Neural crest cell (in vitro differentiated cells): ENCODE data around the gene CYP11A1. TPM values are rescaled to one million over a fixed set of nuclear protein-coding genes. Genes with fewer than 3 reads are reported as not detected.

ENCODE experiments used
- DNase-seq: peaks from one replicate; pipeline ENCODE4 v3.0.0; 2021; ENCODE audit warnings: low read depth, mixed read lengths, low spot score
- H3K27ac Mint-ChIP-seq: one replicate; pipeline ENCODE4 v1.8.0; 2021; ENCODE audit warnings: mild to moderate bottlenecking, mixed read lengths; ENCODE audit not compliant: unreplicated experiment
- H3K27me3 Mint-ChIP-seq: 2 replicates; pipeline ENCODE4 v1.8.0; 2021; ENCODE audit warnings: low read depth, mild to moderate bottlenecking, mixed read lengths
- H3K36me3 Mint-ChIP-seq: 2 replicates; pipeline ENCODE4 v1.8.0; 2021; ENCODE audit warnings: low read depth, mild to moderate bottlenecking, mixed read lengths
- H3K4me1 Mint-ChIP-seq: 2 replicates; pipeline ENCODE4 v1.8.0; 2021; ENCODE audit warnings: mixed read lengths
- H3K4me3 Mint-ChIP-seq: one replicate; pipeline ENCODE4 v1.8.0; 2021; ENCODE audit warnings: mild to moderate bottlenecking, mixed read lengths
- H3K9me3 Mint-ChIP-seq: 2 replicates; pipeline ENCODE4 v1.8.0; 2021; ENCODE audit warnings: mixed read lengths
- CTCF ChIP-seq: fragments of 200-600 bp; sonication (generic); conservative IDR thresholded peaks from 2 replicates; pipeline ENCODE4 v1.5.0; 2021; ENCODE audit warnings: antibody characterized with exemption, mild to moderate bottlenecking
- total RNA-seq: library from RNA; stranded (reverse); gene quantifications from 2 replicates; pipeline ENCODE4 v1.2.1, GENCODE V29; 2021

CYP11A1 gene
- total RNA-seq, 1 donor from 2014 or later: 0.77 TPM

- Mint-ChIP-seq H3K9me3 (no peaks in the 10 kb centered on the region), H3K27ac (no peak overlapping the region), H3K4me1 (no peaks in the 10 kb centered on the region), H3K27me3 (no peaks in the 10 kb centered on the region), H3K4me3 (no peak overlapping the region), H3K36me3 (no peaks in the 10 kb centered on the region)
- no peak for TF ChIP-seq CTCF
- no peak for DNase-seq
These were observed 28.8 kb downstream of the CYP11A1 start for GRCh38 chr15:74338676-74339075.

- no peak for DNase-seq
- Mint-ChIP-seq H3K36me3 (no peaks in the 10 kb centered on the region), H3K4me3 (no peak overlapping the region), H3K4me1 (no peaks in the 10 kb centered on the region), H3K27ac (no peak overlapping the region), H3K27me3 (no peaks in the 10 kb centered on the region), H3K9me3 (no peaks in the 10 kb centered on the region)
- TF ChIP-seq CTCF: no peak
These were observed 29.7 kb downstream of the CYP11A1 start for GRCh38 chr15:74337607-74338211.

GRCh38 chr15:74337146-74337545, 30.3 kb downstream of the CYP11A1 start:
- Mint-ChIP-seq H3K36me3 (no peaks in the 10 kb centered on the region), H3K27me3 (no peaks in the 10 kb centered on the region), H3K4me1 (no peaks in the 10 kb centered on the region), H3K27ac (no peak overlapping the region), H3K4me3 (no peak overlapping the region), H3K9me3 (no peaks in the 10 kb centered on the region)
- no peak for TF ChIP-seq CTCF
- DNase-seq: no peak

- Mint-ChIP-seq H3K27ac (no peak overlapping the region), H3K9me3 (no peaks in the 10 kb centered on the region), H3K4me1 (no peaks in the 10 kb centered on the region), H3K27me3 (no peaks in the 10 kb centered on the region), H3K36me3 (no peaks in the 10 kb centered on the region), H3K4me3 (no peak overlapping the region)
- DNase-seq: no peak
- TF ChIP-seq CTCF: no peak
These were observed 31.1 kb downstream of the CYP11A1 start for GRCh38 chr15:74336061-74337005.

GRCh38 chr15:74335396-74335795, 32.0 kb downstream of the CYP11A1 start:
- no peaks in the 10 kb centered on the region for H3K36me3 Mint-ChIP-seq
- no peak overlapping the region for H3K4me3 Mint-ChIP-seq
- no peak for TF ChIP-seq CTCF
- no peak for DNase-seq
- H3K4me1 Mint-ChIP-seq: no peaks in the 10 kb centered on the region
- no peaks in the 10 kb centered on the region for H3K27me3 Mint-ChIP-seq
- H3K9me3 Mint-ChIP-seq: no peaks in the 10 kb centered on the region
- H3K27ac Mint-ChIP-seq: no peak overlapping the region
